ENCODE results near the gene NEGR1.

- TF ChIP-seq, protein P1, sequence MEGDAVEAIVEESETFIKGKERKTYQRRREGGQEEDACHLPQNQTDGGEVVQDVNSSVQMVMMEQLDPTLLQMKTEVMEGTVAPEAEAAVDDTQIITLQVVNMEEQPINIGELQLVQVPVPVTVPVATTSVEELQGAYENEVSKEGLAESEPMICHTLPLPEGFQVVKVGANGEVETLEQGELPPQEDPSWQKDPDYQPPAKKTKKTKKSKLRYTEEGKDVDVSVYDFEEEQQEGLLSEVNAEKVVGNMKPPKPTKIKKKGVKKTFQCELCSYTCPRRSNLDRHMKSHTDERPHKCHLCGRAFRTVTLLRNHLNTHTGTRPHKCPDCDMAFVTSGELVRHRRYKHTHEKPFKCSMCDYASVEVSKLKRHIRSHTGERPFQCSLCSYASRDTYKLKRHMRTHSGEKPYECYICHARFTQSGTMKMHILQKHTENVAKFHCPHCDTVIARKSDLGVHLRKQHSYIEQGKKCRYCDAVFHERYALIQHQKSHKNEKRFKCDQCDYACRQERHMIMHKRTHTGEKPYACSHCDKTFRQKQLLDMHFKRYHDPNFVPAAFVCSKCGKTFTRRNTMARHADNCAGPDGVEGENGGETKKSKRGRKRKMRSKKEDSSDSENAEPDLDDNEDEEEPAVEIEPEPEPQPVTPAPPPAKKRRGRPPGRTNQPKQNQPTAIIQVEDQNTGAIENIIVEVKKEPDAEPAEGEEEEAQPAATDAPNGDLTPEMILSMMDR (IDR thresholded peaks at IDR 0.05): no peak
- no peak for TF ChIP-seq POLR2A (IDR thresholded peaks at IDR 0.05)
These were observed 789.9 kb downstream of the NEGR1 start for GRCh38 chr1:71492298-71493041.

Data from testis (tissue), 2 donors.